GM12891 (cell line): ENCODE measurements around the gene TMEM263.

Source experiments
- PAX5 ChIP-seq: IDR thresholded peaks from 2 replicates; pipeline ENCODE4 v1.6.1; 2011; ENCODE audit warnings: low read length, moderate library complexity, mild to moderate bottlenecking; ENCODE audit not compliant: insufficient read depth, severe bottlenecking
- POLR2A ChIP-seq: IDR thresholded peaks from 2 replicates; pipeline ENCODE4 v1.6.1; 2011; ENCODE audit warnings: low read depth, low read length, control low read depth
- POLR2AphosphoS5 ChIP-seq: IDR thresholded peaks from 2 replicates; pipeline ENCODE4 v1.6.1; 2011; ENCODE audit warnings: low read depth, low read length, control low read depth
- POU2F2 ChIP-seq: IDR thresholded peaks from 2 replicates; pipeline ENCODE4 v1.6.1; 2011; ENCODE audit warnings: low read depth, mild to moderate bottlenecking, control low read depth, low read length, moderate library complexity
- SPI1 ChIP-seq: IDR thresholded peaks from 2 replicates; pipeline ENCODE4 v1.6.1; 2011; ENCODE audit warnings: low read depth, low read length, control low read depth
- TAF1 ChIP-seq: IDR thresholded peaks from 2 replicates; pipeline ENCODE4 v1.6.1; 2011; ENCODE audit warnings: low read depth, low read length, control low read depth

DNA sequence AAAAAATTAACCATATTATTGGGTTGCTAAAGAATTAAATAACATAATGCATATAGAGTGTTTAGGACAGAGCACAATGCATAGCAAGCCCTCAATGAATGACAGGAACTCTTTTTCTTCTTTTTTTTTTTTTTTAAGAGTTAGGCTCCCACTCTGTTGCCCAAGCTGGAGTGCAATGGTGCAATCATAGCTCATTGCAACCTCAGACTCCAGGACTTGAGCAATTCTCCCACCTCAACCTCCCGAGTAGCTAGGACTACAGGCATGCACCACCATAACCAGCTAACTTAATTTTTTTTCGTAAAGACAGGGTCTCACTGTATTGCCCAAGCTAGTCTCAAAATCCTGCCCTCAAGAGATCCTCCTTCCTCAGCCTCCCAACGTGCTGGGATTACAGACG, 51.7 kb downstream of the TMEM263 start:
- TF ChIP-seq POLR2A = no peak
- no peak for TF ChIP-seq TAF1
- no peak for TF ChIP-seq POLR2AphosphoS5
- no peak for TF ChIP-seq SPI1
- TF ChIP-seq PAX5 = no peak
- no peak for TF ChIP-seq POU2F2
